Activated T-cell treated with anti-CD3 and anti-CD28 coated beads for 24 hours (primary cell): Measurements from ENCODE around the gene PYCARD.
"Not testable (repeated sequence)": the region's sequence is repeated elsewhere in the genome, so short reads cannot be mapped to it uniquely, and the experiment has no call there.

Experiments used
- DNase-seq: peaks from one replicate; pipeline ENCODE4 v3.0.0-alpha.2; 2020; ENCODE audit warnings: low read depth

PYCARD gene

DNA sequence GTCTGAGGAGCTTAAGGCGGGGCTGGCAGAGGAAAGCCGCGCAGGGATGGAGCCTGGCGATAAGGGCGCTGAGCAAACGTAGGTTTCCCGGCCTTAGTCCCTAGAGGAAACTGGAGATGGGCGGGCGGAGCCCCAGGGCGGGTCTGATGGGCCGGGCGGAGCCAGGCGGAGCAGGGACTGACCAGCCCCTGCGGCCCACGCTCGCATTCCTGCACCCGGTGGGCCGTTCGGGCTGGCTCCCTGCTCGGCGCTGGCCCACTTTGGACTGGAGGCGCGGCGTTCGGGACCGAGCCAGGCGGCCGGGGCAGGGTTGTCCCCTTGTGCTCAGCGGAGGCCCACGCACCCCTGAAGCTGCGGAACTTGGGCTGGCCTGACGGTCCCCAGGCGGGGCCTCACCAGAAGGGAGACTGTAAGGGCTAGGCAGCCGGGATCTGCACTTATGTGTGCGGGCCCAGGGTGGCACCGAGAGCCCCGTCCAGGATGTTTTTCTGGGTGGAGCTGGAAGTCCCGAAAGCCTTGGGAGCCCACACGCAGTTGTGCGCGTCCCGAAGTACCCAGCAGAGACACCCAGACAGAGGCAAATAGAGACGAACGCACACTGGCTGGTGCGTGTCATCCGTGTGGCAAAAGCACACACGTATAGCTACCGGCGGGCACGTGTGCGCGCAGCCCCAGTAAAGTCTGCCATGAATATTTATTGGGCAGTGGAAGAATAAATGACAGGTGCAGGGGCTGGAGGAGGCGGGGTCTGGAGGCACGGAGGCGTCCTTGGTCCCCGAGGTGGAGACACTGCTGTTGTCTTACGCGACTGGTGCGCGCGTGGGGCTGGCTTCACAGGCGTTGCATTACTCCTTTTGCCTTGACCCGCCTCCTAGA lies 13.0 kb upstream of the PYCARD start:
- DNase-seq: no peak

- no peak for DNase-seq
These were observed 12.2 kb upstream of the PYCARD start for GRCh38 chr16:31214708-31215286.

GRCh38 chr16:31213877-31214707 lies 11.5 kb upstream of the PYCARD start, which contains the start of gene TRIM72:
Gene TRIM72 (plus strand): TSS chr16:31214119. CDS start chr16:31214739, 620 bp downstream.
- DNase-seq: no peak

GRCh38 chr16:31213342-31213741 lies 10.8 kb upstream of the PYCARD start:
- no peak for DNase-seq

GRCh38 chr16:31206776-31207175 lies 4.2 kb upstream of the PYCARD start:
- DNase-seq: no peak

DNA sequence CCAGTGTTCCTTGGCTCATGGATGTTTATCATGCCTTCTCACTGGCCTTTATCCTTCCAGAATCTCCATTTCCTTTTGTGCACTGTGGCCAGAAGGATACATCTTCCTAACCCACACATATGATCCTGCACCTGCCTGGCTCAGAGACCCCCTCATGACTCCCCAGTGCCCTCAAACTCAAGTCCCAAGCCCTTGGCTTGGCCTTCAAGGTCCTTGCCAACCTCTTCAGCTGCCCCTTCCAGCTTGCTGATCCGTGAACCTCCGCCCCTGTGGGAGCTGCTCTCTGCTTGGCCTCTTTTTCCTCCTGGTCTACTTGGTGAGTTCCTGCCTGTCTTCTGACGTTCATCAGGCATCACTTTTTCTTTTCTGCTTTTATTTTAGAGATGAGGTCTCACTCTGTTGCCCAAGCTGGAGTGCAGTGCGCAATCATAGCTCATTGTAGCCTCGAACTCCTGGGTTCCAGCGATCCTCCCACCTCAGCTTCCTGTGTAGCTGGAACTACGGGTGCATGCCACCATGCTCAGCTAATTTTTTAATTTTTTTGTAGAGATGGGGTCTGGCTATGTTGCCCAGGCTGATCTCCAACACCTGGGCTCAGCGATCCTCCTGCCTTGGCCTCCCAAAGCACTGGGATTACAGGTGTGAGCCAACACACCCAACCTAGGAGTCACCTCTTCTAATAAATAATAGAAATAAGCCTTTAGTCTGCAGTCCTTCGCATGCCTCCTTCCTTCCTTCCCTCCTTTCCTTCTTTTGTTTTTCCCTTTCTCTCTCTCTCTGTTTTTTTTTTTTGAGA lies 2.5 kb upstream of the PYCARD start:
- no peak for DNase-seq

DNA sequence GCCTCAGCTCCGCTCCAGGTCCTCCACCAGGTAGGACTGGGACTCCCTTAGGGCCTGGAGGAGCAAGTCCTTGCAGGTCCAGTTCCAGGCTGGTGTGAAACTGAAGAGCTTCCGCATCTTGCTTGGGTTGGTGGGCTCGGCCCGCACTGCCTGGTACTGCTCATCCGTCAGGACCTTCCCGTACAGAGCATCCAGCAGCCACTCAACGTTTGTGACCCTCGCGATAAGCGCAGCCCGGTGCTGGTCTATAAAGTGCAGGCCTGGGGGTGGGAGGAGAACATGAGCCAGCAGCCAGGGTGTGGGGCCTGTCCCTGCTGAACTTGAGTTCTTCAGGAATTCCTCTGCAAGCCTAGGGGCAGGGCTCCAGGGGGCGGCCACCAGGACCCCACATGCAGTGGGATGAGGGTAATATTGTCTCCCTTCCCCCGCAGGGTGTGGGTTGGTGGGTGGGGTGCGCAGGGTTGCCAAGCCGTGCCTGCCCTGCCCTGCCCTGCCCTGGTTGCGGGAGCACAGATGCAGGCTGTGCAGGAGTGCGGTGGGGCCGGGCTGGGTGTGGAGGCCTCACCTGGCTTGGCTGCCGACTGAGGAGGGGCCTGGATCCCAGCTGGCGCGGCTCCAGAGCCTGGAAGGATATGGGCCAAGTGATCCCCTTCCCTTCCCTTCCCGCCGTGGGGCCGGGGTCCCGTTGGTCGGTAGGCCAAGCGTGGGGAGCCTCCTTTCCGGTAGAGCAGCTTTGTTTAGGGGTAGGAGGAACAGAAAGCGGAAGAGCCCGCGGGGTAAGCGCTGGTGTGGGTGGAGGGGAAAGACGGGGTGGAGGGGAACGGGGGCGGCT lies 762 bp downstream of the PYCARD start:
- DNase-seq: no peak

DNA sequence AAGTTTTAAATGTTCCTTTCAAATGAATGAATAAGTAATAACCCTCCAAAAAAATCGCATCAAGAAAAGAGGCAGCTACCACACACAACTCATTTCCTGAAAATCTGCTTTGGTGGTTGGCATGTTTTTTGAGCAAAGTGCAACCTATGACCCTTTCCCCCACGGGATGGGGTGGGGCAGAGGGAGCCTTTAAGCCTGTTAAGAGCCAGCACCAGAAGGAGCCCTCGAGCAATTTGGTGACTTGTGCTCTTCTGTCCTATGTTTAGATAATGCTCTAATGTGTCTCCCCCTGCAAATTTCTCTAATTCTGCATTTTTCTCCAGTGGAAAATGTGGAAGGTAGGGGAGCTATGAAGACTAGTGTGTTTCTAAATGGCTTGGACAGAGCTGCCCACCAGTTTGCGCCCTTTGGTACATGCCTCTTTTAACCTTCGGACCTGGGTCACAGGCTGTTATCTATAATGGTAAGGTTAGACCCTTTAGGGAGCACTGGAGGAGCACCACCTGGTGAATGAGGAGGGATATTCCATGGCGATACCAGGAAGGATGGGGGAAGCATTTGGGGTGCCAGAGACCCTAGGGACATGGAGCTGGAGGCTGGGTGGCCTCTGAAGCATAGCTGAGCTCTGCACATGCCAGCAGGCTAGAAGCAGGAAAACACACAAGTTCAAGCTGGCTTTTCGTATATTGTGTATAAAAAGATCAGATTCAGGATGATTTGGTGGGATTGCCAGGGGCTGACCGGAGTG lies 1.6 kb downstream of the PYCARD start:
- DNase-seq: no peak

DNA sequence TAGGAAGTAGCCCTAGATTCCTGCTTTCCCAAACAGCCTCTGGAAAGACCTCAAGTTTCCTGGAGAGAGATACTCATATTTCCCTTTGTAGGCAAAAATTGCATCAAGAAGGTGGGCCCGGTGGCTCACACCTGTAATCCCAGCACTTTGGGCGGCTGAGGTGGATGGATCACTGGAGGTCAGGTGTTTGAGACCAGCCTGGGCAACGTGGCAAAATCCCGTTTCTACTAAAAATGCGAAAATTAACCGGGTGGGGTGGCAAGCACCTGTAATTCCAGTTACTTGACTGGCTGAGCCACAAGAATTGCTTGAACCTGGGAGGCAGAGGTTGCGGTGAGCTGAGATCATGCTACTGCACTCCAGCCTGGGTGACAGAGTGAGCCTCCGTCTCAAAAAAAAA lies 2.4 kb downstream of the PYCARD start:
- DNase-seq: not testable (repeated sequence)

DNA sequence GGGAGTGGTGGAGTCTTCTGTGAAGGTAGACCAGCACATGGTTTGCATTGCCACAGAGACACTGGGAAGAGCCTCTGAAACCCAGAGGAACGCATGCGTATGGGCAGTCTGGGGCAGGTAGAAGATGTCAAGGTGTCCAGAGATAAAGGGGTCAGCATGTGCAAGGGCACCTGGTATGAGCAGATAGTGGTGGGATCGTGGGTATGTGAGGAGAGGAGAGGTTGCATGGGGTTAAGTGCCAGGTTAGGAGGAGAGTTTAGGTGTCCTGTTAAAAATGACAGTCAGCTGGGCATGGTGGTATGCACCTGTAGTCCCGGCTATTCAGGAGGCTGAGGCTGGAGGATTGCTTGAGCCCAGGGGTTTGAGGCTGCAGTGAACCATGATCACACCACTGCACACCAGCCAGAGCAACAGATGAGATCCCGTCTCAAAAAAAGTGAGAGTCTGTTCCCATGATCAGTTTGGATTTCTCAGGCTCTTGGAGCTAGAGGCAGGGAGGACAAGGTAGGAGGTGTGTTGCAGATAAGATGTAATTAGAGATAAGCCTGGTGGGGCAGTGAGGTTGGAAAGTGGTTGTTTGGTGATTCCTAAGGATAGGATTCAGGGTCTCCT lies 3.0 kb downstream of the PYCARD start:
- DNase-seq: no peak

DNA sequence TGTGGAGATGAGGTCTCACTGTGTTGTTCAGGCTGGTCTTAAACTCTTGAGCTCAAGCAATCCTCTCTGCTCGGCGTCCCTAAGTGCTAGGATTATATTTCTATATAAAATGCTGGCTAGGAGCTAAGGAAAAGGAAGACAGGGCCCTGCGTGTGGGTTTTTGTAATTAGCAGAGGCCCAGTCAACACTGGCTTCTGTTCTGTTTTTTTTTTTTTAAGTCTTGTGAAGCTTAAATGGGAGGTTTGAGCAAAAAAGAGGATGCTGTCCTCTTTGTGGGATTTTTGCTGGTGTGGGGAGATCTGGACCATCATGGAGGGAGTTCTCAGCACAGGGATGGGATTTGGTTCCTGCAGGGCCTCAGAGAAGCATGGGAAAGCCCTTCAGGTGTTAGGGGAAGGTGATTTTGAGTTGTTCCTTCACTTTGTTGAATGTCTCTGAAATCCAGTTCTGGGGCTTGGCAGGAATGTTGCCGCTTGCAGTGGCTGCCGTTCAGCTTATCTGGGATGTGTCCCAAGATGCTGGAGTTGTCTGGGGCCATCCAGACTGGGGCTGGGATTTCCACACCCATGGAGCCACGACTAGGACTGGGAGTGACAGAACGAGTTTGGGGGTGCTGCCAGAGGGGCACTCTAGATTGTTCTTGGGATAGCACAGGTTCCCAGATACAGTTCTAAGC lies 4.2 kb downstream of the PYCARD start:
- DNase-seq: no peak

- no peak for DNase-seq
These were observed 6.1 kb downstream of the PYCARD start for GRCh38 chr16:31196324-31197088.

DNA sequence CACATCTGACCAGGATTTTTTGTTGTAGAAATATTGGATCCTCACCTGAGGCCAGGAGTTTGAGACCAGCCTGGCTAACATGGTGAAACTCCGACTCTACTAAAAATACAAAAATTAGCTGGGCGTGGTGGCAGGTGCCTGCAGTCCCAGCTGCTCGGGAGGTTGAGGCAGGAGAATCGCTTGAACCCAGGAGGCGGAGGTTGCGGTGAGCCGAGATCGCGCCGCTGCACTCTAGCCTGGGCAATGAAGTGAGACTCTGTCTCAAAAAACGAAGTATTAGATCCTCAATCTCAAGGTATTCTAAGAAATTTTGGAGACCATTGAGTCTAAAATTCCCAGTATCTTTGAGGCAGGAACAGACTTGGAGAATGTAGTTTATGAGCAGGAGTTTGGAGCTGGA lies 6.7 kb downstream of the PYCARD start:
- not testable (repeated sequence) for DNase-seq

- DNase-seq: no peak
These were observed 7.7 kb downstream of the PYCARD start for GRCh38 chr16:31194898-31195297.

- DNase-seq: no peak
These were observed 8.7 kb downstream of the PYCARD start for GRCh38 chr16:31193874-31194273.

- no peak for DNase-seq
These were observed 9.5 kb downstream of the PYCARD start for GRCh38 chr16:31192856-31193642.

DNA sequence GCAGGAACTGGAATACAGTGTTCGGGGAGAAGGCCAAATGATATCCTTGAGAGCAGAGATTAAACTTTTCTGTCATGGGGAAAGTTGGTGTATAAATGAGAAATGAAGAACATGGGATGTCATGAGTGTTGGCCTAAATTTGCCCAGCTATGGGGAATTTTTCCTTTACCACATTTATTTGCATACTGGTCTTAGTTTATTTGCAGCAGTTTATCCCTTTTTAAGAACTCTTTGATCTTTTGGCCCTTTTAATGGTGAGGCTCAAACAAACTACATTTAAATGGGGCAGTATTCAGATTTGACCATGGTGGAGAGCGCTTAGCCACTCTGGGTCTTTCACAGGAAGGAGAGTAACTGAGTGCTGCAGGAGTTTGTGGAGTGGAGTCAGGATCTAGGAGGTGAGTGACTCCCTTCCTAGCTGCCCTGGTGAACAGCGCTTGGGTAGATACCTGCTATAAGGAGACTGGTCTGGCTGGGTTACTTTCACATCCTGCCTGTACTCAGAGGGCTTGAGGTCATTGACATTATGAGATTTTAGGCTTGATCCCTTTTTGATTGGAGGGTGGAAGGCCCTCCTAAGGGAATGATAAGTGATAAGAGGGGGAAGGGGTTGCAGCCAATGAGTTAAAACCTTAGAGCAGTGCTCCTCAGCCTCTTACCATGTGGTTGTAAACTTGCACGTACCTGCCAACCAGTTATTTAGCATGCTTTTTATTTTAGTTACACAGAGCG lies 10.7 kb downstream of the PYCARD start:
- DNase-seq: no peak
